ENCODE results near the gene PCF11. TPM values are rescaled to one million over a fixed set of nuclear protein-coding genes. Genes with fewer than 3 reads are reported as not detected.

Gene PCF11
- total RNA-seq, 1 donor from 2014 or later = 53.2 TPM

DNA sequence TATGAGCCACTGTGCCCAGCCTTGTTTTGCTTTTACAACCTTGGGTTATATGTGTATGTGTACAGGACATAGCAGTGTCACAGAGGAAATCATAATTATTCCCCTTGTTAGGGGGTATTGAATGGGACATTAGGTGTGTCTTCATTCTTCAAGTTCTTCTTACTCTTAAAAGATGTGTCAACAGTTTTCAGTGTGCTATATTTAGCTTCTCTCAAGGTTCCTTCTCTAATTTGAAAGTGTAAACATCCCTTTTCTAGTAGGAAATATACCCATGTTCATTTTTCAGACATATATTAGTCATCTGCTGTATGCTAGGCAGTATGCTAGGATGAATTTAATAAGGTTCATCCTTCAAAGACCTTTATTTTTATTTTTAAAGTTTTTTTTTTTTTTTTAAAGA, 17.1 kb downstream of the PCF11 start:
- no peak for DNase-seq (ENCODE audit: low spot score)
- H3K27ac Mint-ChIP-seq (ENCODE audit: unreplicated experiment) = no peak overlapping the region
- H3K4me1 Mint-ChIP-seq (ENCODE audit: unreplicated experiment) = peaks cover 13% of the 10 kb centered on the region
- no peak overlapping the region for H3K4me3 Mint-ChIP-seq (ENCODE audit: unreplicated experiment)
- TF ChIP-seq, protein P1, sequence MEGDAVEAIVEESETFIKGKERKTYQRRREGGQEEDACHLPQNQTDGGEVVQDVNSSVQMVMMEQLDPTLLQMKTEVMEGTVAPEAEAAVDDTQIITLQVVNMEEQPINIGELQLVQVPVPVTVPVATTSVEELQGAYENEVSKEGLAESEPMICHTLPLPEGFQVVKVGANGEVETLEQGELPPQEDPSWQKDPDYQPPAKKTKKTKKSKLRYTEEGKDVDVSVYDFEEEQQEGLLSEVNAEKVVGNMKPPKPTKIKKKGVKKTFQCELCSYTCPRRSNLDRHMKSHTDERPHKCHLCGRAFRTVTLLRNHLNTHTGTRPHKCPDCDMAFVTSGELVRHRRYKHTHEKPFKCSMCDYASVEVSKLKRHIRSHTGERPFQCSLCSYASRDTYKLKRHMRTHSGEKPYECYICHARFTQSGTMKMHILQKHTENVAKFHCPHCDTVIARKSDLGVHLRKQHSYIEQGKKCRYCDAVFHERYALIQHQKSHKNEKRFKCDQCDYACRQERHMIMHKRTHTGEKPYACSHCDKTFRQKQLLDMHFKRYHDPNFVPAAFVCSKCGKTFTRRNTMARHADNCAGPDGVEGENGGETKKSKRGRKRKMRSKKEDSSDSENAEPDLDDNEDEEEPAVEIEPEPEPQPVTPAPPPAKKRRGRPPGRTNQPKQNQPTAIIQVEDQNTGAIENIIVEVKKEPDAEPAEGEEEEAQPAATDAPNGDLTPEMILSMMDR (IDR thresholded peaks at IDR 0.05; ENCODE audit: unreplicated experiment) = no peak
- H3K9me3 Mint-ChIP-seq (ENCODE audit: unreplicated experiment) = no peaks in the 10 kb centered on the region
- H3K27me3 Mint-ChIP-seq (ENCODE audit: unreplicated experiment) = no peaks in the 10 kb centered on the region
- peaks cover 25% of the 10 kb centered on the region for H3K36me3 Mint-ChIP-seq (ENCODE audit: low read depth, unreplicated experiment)

DNA sequence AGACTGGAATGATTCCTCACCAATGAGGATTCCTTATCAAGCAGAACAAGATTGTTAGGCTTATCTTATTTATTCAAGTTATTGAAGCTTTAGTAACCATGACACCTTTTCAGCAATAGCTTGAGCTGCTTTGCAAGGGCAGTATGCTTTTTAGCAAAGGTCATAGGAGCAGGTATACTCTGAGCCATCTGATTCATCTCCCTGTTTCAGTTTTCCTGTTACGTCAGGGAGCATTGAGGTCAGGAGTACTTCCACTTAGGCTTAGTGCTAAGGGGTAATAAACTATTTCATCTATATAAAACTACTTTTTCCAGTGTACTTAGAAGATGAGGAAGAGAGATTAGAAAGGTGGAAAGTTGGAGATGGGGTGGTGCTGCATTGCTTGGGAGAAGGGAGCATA, 18.9 kb downstream of the PCF11 start:
- Mint-ChIP-seq H3K36me3 (ENCODE audit: low read depth, unreplicated experiment) (peaks cover 16% of the 10 kb centered on the region), H3K9me3 (ENCODE audit: unreplicated experiment) (no peaks in the 10 kb centered on the region), H3K4me1 (ENCODE audit: unreplicated experiment) (peaks cover 5% of the 10 kb centered on the region), H3K4me3 (ENCODE audit: unreplicated experiment) (no peak overlapping the region), H3K27me3 (ENCODE audit: unreplicated experiment) (no peaks in the 10 kb centered on the region), H3K27ac (ENCODE audit: unreplicated experiment) (no peak overlapping the region)
- no peak for DNase-seq (ENCODE audit: low spot score)
- TF ChIP-seq, protein P1 (IDR thresholded peaks at IDR 0.05; ENCODE audit: unreplicated experiment) = no peak

DNA sequence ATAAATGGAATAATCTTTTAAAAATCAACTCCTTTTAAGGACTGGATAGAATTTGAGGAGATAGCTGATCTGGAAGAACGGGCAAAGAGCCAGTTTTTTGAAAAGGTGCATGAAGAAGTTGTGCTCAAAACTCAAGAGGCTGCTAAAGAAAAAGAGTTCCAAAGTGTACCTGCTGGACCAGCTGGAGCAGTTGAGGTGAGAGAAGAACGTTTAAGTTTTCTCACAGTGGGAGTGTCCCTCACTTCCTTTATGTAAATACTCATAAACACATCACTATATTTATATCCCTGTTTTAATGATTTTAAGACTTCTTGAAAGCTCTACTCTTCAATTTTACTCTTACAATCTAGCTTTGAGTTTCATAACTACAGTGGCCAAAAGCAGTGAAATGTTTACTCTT, 24.9 kb downstream of the PCF11 start:
- DNase-seq (ENCODE audit: low spot score) = no peak
- Mint-ChIP-seq H3K27me3 (ENCODE audit: unreplicated experiment) (no peaks in the 10 kb centered on the region), H3K27ac (ENCODE audit: unreplicated experiment) (no peak overlapping the region), H3K36me3 (ENCODE audit: low read depth, unreplicated experiment) (peaks cover 32% of the 10 kb centered on the region), H3K4me3 (ENCODE audit: unreplicated experiment) (no peak overlapping the region), H3K4me1 (ENCODE audit: unreplicated experiment) (no peaks in the 10 kb centered on the region), H3K9me3 (ENCODE audit: unreplicated experiment) (no peaks in the 10 kb centered on the region)
- TF ChIP-seq, protein P1 (IDR thresholded peaks at IDR 0.05; ENCODE audit: unreplicated experiment) = no peak

DNA sequence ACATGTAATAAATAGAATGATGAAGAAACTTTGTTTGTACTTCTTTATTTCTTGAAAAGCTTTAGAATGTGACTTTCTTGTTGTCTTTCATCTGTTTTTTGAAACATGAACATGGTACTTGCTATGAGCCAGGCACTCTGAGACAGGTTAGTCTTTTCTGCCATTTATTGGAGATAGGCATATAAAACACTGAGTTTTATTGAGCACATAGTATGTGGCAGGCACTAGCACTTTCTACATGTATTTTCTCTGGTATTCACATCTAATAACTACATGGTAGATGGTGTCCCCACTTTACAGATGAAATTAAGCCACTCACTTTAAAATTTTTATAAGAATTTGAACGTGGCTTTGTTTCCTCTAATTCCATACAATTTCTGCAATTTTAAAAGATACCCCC, 28.8 kb downstream of the PCF11 start:
- DNase-seq (ENCODE audit: low spot score) = no peak
- no peaks in the 10 kb centered on the region for H3K4me1 Mint-ChIP-seq (ENCODE audit: unreplicated experiment)
- H3K36me3 Mint-ChIP-seq (ENCODE audit: low read depth, unreplicated experiment) = peaks cover 36% of the 10 kb centered on the region
- no peaks in the 10 kb centered on the region for H3K9me3 Mint-ChIP-seq (ENCODE audit: unreplicated experiment)
- TF ChIP-seq, protein P1 (IDR thresholded peaks at IDR 0.05; ENCODE audit: unreplicated experiment) = no peak
- no peaks in the 10 kb centered on the region for H3K27me3 Mint-ChIP-seq (ENCODE audit: unreplicated experiment)
- H3K27ac Mint-ChIP-seq (ENCODE audit: unreplicated experiment) = no peak overlapping the region
- no peak overlapping the region for H3K4me3 Mint-ChIP-seq (ENCODE audit: unreplicated experiment)

DNA sequence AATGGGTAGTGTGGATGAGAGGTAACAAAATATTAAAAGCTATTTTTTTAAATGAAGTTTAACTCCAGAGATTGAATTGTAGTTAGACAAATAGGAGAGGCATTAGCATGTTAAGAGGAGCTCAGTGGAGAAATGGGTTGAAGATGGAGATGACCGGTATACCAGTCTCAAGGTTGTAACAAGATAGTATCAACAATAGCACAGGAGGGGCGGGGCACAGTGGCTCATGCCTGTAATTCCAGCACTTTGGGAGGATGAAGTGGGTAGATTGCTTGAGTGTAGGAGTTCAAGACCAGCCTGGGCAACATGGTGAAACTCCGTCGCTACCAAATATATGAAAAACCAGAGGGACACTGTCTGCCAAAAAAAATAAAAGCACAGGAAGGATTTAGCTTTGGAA, 30.5 kb downstream of the PCF11 start:
- Mint-ChIP-seq H3K27ac (ENCODE audit: unreplicated experiment) (peak overlapping the region; percentile 44), H3K27me3 (ENCODE audit: unreplicated experiment) (no peaks in the 10 kb centered on the region), H3K36me3 (ENCODE audit: low read depth, unreplicated experiment) (peaks cover 33% of the 10 kb centered on the region), H3K4me1 (ENCODE audit: unreplicated experiment) (peaks cover 7% of the 10 kb centered on the region), H3K4me3 (ENCODE audit: unreplicated experiment) (no peak overlapping the region), H3K9me3 (ENCODE audit: unreplicated experiment) (no peaks in the 10 kb centered on the region)
- DNase-seq (ENCODE audit: low spot score) = no peak
- TF ChIP-seq, protein P1 (IDR thresholded peaks at IDR 0.05; ENCODE audit: unreplicated experiment) = no peak

Data from endothelial cell (in vitro differentiated cells).